NCI-H187 treated with DMSO at 0.1 percent for 48 hours (cell line): ENCODE measurements around the gene PCDH11Y.
"Not testable (repeated sequence)": the region's sequence is repeated elsewhere in the genome, so short reads cannot be mapped to it uniquely, and the experiment has no call there.

ENCODE experiments used
- DNase-seq: peaks from one replicate; lab custom pipeline; 2025; lab: John Stamatoyannopoulos, UW

The PCDH11Y gene, protein sequence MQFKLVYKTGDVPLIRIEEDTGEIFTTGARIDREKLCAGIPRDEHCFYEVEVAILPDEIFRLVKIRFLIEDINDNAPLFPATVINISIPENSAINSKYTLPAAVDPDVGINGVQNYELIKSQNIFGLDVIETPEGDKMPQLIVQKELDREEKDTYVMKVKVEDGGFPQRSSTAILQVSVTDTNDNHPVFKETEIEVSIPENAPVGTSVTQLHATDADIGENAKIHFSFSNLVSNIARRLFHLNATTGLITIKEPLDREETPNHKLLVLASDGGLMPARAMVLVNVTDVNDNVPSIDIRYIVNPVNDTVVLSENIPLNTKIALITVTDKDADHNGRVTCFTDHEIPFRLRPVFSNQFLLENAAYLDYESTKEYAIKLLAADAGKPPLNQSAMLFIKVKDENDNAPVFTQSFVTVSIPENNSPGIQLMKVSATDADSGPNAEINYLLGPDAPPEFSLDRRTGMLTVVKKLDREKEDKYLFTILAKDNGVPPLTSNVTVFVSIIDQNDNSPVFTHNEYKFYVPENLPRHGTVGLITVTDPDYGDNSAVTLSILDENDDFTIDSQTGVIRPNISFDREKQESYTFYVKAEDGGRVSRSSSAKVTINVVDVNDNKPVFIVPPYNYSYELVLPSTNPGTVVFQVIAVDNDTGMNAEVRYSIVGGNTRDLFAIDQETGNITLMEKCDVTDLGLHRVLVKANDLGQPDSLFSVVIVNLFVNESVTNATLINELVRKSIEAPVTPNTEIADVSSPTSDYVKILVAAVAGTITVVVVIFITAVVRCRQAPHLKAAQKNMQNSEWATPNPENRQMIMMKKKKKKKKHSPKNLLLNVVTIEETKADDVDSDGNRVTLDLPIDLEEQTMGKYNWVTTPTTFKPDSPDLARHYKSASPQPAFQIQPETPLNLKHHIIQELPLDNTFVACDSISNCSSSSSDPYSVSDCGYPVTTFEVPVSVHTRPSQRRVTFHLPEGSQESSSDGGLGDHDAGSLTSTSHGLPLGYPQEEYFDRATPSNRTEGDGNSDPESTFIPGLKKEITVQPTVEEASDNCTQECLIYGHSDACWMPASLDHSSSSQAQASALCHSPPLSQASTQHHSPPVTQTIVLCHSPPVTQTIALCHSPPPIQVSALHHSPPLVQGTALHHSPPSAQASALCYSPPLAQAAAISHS (N-terminal part only)

DNA sequence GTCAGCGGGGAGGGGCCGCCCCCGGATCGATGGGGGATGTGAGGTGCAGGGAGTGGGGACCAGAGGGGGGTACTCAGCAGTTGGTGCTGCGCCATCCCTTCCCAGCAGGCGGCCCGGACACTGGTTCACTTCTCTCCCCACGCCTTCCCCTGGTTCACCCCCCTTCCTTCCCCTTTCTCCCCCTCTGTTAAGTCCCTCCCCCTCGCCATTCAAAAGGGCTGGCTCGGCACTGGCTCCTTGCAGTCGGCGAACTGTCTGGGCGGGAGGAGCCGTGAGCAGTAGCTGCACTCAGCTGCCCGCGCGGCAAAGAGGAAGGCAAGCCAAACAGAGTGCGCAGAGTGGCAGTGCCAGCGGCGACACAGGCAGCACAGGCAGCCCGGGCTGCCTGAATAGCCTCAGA lies at the start of gene PCDH11Y:
TSS of gene PCDH11Y (plus strand) at position 240 of the 400 bp plus-strand sequence. CDS start 56,804 bp downstream, outside the sequence.
- not testable (repeated sequence) for DNase-seq

DNA sequence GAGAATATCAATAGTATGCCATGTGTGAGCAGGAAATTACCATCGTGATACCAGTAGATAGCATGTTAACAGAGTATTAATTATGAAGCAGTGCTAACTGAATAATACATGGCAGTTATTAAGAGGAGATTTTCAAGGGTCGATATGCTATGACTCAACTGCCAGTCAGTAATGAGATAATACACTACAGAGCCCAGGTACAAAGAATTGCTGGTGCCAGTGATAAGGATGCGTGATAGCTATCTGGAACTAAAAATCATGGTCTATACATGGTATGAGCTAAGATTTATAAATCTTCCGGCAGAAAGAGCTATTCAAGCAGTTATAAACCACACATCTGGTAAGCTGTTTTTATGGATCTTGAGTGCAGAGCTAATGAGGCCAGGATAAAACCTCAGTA lies 32.2 kb upstream of the PCDH11Y start:
- DNase-seq, result not testable (repeated sequence)

DNA sequence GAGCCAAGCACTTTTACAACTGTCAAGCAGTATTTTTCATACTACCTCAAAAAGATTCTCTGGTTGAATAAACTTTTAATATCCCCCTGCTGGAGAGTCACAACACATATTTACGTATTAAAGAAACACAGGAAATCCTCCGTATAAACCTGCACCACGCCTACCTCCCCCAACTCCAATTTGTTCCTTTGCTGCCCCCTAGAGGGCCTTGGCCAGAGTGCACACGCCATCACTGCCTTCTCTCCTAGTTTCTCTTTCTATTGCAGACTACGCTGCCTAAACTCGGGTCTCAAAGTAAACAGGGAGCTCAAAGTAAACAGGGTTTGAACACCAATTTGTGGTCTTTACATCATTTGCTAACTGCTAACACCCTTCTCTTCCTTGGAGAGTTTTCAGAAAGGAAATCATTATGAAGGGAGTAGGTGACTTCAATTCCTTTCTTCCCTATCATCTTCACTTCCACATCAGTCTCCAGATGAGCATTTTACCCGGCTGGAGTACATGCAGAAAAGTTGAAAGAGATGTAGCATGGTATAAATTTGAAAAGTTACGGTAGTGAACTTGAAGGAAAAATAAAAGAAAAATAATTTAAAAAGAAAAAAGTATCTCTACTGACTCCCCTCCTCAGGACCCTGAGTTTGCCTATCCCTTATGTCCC lies 8.2 kb upstream of the PCDH11Y start:
- not testable (repeated sequence) for DNase-seq

GRCh38 chrY:4994892-4995291 lies 5.2 kb upstream of the PCDH11Y start:
- DNase-seq, result not testable (repeated sequence)

GRCh38 chrY:5002476-5003184 lies 2.5 kb downstream of the PCDH11Y start:
- DNase-seq, result not testable (repeated sequence)

- not testable (repeated sequence) for DNase-seq
These were observed 39.0 kb downstream of the PCDH11Y start for GRCh38 chrY:5038972-5039523.

DNA sequence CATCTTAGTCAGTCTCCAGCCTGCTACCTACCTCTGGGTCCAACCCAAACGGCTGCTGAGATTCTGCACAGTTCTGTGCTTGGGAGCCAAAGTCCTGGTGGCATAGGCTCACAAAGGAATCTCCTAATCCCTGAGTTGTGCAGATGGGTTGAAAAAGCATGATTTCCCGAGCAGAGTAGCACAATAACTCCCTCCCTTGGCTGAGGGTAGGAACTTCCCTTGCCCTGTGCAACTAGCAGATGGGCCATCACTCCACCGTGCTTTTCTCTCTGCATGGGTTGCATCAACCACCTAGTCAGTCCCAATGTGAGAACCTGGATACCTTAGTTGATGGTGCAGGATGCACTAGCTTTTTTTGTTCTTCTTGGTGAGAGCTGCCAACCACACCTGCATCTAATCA lies 82.9 kb downstream of the PCDH11Y start:
- DNase-seq, result not testable (repeated sequence)

DNA sequence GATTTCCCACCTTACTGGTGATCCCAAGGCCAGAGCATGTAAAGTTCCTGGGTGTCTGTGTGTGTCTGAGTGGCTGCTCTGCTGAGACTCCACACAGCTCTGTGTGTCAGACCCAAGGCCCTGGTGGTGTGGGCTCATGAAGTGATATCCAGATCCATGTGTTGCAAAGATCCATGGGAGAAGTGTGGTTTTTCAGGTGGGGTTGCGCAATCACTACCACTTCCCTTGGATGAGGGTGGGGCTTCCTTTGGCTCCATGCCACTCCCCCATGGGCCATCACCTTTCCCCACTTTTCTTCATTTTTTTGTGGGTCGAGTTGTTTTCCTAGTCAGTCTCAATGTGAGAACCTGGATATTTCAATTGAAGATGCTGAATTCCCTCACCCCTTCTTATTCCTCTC lies 182.9 kb downstream of the PCDH11Y start:
- not testable (repeated sequence) for DNase-seq

DNA sequence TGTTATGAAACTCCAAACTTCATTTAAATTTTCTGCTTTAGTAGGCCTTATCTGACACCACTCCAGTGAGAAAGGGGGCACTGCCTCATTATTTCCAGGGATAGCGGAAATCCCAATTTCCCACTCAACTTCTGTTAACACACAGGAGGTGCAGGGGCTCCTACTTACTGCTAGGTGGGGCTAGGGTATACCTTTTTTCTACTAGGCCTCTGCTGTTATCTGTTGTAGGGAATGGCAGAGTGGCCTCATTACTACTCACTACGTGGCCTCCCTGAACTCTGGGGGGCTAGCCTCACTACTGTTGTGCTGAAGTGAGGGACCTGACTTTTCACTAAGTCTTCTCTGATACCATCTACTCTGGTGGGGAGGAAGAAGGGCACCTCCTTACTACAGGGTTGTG lies 215.0 kb downstream of the PCDH11Y start:
- not testable (repeated sequence) for DNase-seq

GRCh38 chrY:5324931-5325330 lies 324.8 kb downstream of the PCDH11Y start:
- DNase-seq, result not testable (repeated sequence)

GRCh38 chrY:5342220-5342619 lies 342.1 kb downstream of the PCDH11Y start:
- DNase-seq, result not testable (repeated sequence)

DNA sequence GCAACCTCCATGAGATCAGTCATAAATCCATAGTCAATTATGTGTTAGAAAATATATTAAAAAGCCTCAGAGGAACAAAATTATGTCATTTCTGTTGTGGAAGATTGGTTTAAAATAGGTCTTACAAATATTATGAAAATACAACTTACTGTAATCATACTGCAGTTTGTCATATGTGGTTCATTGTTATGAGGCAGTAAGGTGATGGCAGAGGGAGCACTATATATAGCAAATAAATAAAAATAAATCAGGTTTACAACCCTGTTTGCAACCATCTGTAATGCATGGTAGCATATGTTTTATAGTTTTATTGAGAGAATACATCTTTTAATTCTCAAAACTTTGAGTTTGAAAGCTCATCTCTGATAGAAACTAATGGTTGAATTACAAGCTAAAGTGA lies 543.6 kb downstream of the PCDH11Y start:
- not testable (repeated sequence) for DNase-seq

DNA sequence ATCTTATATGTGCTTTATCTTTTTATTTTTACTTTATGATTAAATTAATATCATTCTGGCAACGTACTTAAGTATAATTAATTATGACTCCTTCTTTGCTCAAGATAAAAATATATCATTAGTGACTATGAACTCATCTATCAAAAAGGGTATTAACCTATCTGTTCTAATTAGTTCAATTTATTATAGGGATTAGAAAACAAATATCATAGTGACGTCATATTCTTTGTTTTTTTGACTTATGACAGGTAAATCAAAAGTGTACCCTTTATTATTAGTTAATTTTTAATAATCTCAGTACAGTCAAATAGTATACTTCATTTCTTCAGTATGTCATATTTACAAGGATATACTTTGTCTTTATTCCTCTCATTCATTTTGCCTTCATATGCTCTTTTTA lies 638.5 kb downstream of the PCDH11Y start:
- not testable (repeated sequence) for DNase-seq

DNA sequence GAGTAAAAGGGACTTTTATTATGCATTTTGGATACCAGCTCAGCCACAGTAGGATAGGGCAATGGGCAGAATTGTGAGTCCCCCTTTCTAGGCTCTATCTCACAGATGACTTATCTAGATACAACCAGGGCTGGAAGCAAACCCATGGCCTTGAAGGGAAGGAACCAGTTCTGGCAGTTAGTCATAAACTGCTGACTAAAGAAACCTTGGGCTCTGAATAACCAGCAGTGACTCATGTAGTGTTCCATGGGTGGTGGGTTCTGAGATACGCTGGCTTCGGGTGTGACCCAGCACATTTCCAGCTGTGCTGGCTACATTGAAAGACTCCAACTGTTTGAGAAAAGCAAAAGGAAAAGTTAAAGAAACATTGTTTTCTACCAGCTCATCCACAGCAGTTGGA lies 679.2 kb downstream of the PCDH11Y start:
- DNase-seq, result not testable (repeated sequence)

- DNase-seq, result not testable (repeated sequence)
These were observed 708.6 kb downstream of the PCDH11Y start for GRCh38 chrY:5708727-5709126.

GRCh38 chrY:5709788-5710381 lies 709.8 kb downstream of the PCDH11Y start:
- not testable (repeated sequence) for DNase-seq

DNA sequence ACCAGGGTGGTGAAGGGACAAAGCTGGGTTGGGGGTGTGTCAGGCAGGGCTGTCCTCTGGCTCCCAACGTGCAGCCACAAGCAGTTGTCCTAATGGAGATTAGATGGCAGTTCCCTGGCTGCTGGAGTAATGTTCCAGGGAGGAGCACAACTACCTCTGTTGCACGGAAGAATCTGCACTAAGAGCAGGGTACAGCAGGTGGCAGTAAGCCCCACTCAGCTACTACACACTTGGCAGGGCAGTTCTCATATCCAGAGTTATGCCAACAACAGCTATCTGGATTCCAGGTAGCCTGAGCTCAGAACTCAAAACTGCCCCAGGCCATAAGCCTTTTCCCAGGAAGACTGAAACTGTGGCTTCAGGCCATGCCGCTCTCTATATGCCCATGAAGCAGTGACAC lies 761.3 kb downstream of the PCDH11Y start:
- not testable (repeated sequence) for DNase-seq

GRCh38 chrY:5776485-5776884 lies 776.4 kb downstream of the PCDH11Y start:
- DNase-seq, result not testable (repeated sequence)
